ENCODE measurements around the gene SLC5A10. TPM values are rescaled to one million over a fixed set of nuclear protein-coding genes. Genes with fewer than 3 reads are reported as not detected.

Gene SLC5A10
- total RNA-seq, 6 experiments from 2014 or later, result 0.07 to 0.14 TPM; not detected in 4

GRCh38 chr17:19001907-19002590 is 50.1 kb downstream of the SLC5A10 start:
- Histone ChIP-seq H3K36me3 (no peaks in the 10 kb centered on the region), H3K9me3 (no peaks in the 10 kb centered on the region), H3K27ac (no peak overlapping the region), H3K27me3 (no peaks in the 10 kb centered on the region), H3K4me1 (peaks cover 0 to 48% (median 14%) of the 10 kb centered on the region in 4 donors), H3K4me3 (peak overlapping the region in 2 of 3 donors; percentile 63 to 70)
- TF ChIP-seq POLR2A (IDR thresholded peaks at IDR 0.05), result no peak
- TF ChIP-seq, protein P1, sequence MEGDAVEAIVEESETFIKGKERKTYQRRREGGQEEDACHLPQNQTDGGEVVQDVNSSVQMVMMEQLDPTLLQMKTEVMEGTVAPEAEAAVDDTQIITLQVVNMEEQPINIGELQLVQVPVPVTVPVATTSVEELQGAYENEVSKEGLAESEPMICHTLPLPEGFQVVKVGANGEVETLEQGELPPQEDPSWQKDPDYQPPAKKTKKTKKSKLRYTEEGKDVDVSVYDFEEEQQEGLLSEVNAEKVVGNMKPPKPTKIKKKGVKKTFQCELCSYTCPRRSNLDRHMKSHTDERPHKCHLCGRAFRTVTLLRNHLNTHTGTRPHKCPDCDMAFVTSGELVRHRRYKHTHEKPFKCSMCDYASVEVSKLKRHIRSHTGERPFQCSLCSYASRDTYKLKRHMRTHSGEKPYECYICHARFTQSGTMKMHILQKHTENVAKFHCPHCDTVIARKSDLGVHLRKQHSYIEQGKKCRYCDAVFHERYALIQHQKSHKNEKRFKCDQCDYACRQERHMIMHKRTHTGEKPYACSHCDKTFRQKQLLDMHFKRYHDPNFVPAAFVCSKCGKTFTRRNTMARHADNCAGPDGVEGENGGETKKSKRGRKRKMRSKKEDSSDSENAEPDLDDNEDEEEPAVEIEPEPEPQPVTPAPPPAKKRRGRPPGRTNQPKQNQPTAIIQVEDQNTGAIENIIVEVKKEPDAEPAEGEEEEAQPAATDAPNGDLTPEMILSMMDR (IDR thresholded peaks at IDR 0.05), result no peak
- no peak for DNase-seq
- WGBS (ENCODE audit: insufficient coverage, low coverage, low lambda C conversion rate, missing lambda C conversion rate), result 31% methylated on average over 5 of the region's 7 CpGs
- no peak for ATAC-seq
- intact Hi-C loops (cut with DNase I), result no loop called here

DNA sequence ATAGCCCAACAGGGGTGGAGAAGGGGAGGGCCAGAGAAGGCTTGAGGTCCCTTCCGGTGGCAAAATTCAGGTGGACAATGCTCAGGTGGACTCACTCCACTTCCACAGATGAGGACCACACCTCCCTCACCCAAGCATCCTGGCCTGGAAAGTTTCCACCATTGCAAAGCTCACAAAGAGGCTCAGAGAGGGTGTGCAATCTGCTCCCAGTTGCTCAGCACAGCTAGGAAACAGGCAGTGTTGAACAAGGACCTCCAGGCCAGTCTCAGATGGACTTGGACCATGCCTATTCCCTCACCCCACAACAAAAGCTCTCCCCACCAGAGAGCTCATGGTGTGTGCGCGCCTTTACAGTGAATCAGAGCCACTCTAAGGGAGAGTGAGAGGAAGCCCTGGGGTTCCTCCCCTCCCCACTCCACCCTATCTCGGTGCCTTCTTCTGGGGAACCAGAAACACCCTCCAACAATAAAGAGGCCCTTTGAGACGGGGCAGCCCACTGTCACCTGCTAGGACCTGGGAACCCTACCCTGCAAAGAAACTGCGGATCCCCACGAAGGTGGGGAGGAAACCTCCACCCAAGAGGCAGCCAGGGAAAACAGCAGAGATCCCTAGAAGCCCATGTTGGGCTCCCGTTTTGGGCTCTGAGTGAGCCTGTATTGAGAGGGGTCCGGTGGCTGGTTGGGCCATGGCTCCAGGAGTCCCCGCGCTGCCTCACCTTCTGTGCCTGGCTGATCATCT is 51.0 kb downstream of the SLC5A10 start:
- H3K9me3 ChIP-seq, result no peaks in the 10 kb centered on the region
- H3K4me3 ChIP-seq, result peak overlapping the region; percentile 63 to 76 (median 70)
- H3K27ac ChIP-seq, result peak overlapping the region in 1 of 3 donors; percentile 70
- 0% methylated on average over 1 of the region's 11 CpGs for WGBS (ENCODE audit: insufficient coverage, low coverage, low lambda C conversion rate, missing lambda C conversion rate)
- no peaks in the 10 kb centered on the region for H3K27me3 ChIP-seq
- TF ChIP-seq POLR2A (IDR thresholded peaks at IDR 0.05), result no peak
- TF ChIP-seq, protein P1 (IDR thresholded peaks at IDR 0.05), result no peak
- intact Hi-C loops (cut with DNase I), result no loop called here
- peaks cover 0 to 48% (median 13%) of the 10 kb centered on the region in 4 donors for H3K4me1 ChIP-seq
- H3K36me3 ChIP-seq, result no peaks in the 10 kb centered on the region
- DNase-seq, result no peak
- no peak for ATAC-seq

GRCh38 chr17:19003543-19004420 is 51.8 kb downstream of the SLC5A10 start:
- Histone ChIP-seq H3K4me3 (peak overlapping the region; percentile 63 to 76 (median 70)), H3K4me1 (peaks cover 0 to 48% (median 11%) of the 10 kb centered on the region in 4 donors), H3K27me3 (no peaks in the 10 kb centered on the region), H3K9me3 (no peaks in the 10 kb centered on the region), H3K36me3 (no peaks in the 10 kb centered on the region), H3K27ac (peak overlapping the region in 2 of 3 donors; percentile 70 to 79)
- DNase-seq (peak; percentile 76 to 82 (median 79)), ATAC-seq (peak; percentile 45 to 56 (median 55))
- WGBS (ENCODE audit: insufficient coverage, low coverage, low lambda C conversion rate, missing lambda C conversion rate), result 2% methylated on average over 19 of the region's 73 CpGs
- TF ChIP-seq, protein P1 (IDR thresholded peaks at IDR 0.05), result no peak
- TF ChIP-seq POLR2A (IDR thresholded peaks at IDR 0.05), result peak; percentile 43
- intact Hi-C loops (cut with DNase I), result no loop called here

DNA sequence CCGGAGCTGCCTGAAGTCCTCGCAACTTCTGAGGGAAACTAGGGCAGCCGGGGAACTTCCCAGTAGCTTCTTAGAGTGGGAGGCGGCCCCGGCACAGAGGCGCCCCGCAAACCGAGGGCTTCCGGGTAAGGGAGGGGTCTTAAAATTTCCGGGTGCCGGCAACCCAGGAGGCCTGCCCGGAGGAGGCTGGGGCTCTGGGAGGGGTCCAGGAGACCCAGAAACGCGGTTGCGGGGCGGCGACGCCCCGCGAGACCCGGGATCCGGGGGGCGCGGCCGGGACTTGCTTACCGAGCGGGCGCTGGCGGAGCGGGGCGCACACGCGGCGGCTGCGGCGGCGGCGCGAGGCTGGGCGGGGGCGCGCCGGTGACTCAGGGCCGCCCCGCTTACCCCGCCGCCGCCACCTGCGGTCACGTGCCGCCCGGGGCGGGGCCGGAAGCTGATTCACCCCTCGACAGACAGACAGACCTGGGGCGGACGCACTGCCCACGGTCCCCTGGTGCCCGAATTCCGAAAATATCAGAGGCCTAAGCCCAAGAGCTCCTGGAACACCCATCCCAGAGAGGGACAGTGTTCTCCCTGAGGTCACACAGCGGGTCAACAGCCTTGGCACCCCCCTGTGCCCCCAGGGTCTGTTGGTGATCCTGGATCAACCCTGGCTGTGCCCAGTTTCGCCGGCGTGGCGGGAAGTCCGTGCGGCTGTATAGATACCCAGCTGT is 52.6 kb downstream of the SLC5A10 start, which contains the start of gene FAM83G:
FAM83G (minus strand) TSS at position 344 of the 716 bp plus-strand sequence. CDS start 723 bp downstream, outside the sequence.
- Histone ChIP-seq H3K27me3 (no peaks in the 10 kb centered on the region), H3K9me3 (no peaks in the 10 kb centered on the region), H3K36me3 (no peaks in the 10 kb centered on the region), H3K4me3 (peak within 1 kb of the TSS; percentile 63 to 76 (median 70)), H3K27ac (peak within 1 kb of the TSS; percentile 70 to 79 (median 79)), H3K4me1 (peaks cover 0 to 48% (median 11%) of the 10 kb centered on the region in 4 donors)
- ATAC-seq (peak; percentile 71 to 79 (median 75)), DNase-seq (peak; percentile 84 to 92 (median 89))
- intact Hi-C loops (cut with DNase I), result no loop called here
- peak; percentile 95 for TF ChIP-seq POLR2A (IDR thresholded peaks at IDR 0.05)
- TF ChIP-seq, protein P1 (IDR thresholded peaks at IDR 0.05), result no peak
- 0% methylated on average over 8 of the region's 67 CpGs for WGBS (ENCODE audit: insufficient coverage, low coverage, low lambda C conversion rate, missing lambda C conversion rate)
